GM12892 (cell line): ENCODE data around the gene TXNRD1.

ENCODE experiments used
- POLR2A ChIP-seq: IDR thresholded peaks from 2 replicates; pipeline ENCODE4 v1.6.1; 2011; ENCODE audit warnings: low read depth, low read length, control low read depth
- POLR2AphosphoS5 ChIP-seq: IDR thresholded peaks from 2 replicates; pipeline ENCODE4 v1.6.1; 2011; ENCODE audit warnings: low read depth, low read length, control low read depth
- TAF1 ChIP-seq: IDR thresholded peaks from 2 replicates; pipeline ENCODE4 v1.6.1; 2011; ENCODE audit warnings: low read depth, mild to moderate bottlenecking, control low read depth, low read length, borderline replicate concordance

GRCh38 chr12:104317538-104318210 is 102.1 kb downstream of the TXNRD1 start:
- TF ChIP-seq POLR2AphosphoS5, result no peak
- no peak for TF ChIP-seq TAF1
- TF ChIP-seq POLR2A, result no peak
